Mononuclear cell (primary cell): Measurements from ENCODE around the gene ANXA2. TPM values are rescaled to one million over a fixed set of nuclear protein-coding genes. Genes with fewer than 3 reads are reported as not detected.

Source experiments
- H3K27me3 ChIP-seq: 2 replicates; pipeline ENCODE4 v1.6.0; 2011; ENCODE audit warnings: low read length, control low read depth; ENCODE audit not compliant: insufficient read depth
- H3K4me1 ChIP-seq: 2 replicates; pipeline ENCODE4 v1.5.1; 2011; ENCODE audit warnings: mild to moderate bottlenecking, low read length, control low read depth; ENCODE audit not compliant: insufficient read depth
- H3K4me3 ChIP-seq: 2 replicates; pipeline ENCODE4 v1.5.1; 2011; ENCODE audit warnings: mild to moderate bottlenecking, low read length, moderate library complexity
- H3K9me3 ChIP-seq: 2 replicates; pipeline ENCODE4 v1.5.1; 2011; ENCODE audit warnings: low read depth, mild to moderate bottlenecking, control low read depth, low read length
- total RNA-seq: library from RNA; depleted of rRNA; stranded (reverse); fragments of >200 nt; gene quantifications from one replicate; pipeline ENCODE4 v1.2.3, GENCODE V29; 2012

Gene ANXA2
- total RNA-seq, 1 donor = 317 TPM

DNA sequence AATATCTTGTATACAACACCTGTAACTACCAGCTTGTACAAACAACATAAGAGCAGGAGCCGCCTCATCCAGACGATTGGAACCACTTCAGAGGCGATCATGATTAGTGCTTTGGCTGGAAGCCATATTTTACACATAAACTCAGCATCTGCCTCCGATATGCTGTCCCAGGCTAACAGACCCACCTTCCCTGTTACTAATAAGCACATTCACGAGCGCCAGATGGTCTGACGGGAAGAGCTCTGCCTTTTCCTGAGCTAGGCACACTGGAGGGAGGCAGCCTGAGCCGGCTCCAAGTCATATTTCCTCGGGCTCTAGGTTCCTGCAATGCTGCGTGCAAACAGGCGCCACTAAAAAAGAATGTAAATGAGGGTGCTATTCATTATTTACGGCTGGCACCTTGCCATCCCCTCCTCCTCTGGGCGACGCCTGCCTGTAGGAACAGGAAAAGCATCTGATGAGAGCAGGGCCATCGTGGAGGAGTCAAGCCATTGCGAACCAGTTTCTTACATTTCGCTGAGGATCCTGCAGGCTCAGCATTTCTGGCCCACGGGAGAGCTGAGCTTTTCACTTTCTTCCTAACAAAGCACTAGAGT, 98.2 kb downstream of the ANXA2 start:
- Histone ChIP-seq H3K9me3 (no peaks in the 10 kb centered on the region), H3K4me1 (no peaks in the 10 kb centered on the region), H3K4me3 (no peak overlapping the region)

More for the DNA sequence above, 98.2 kb downstream of the ANXA2 start:
- H3K27me3 ChIP-seq = peaks cover 3% of the 10 kb centered on the region

Other genes with a start within 250 kb of the ANXA2 start
- 27.1 TPM for gene ICE2, start 81.2 kb upstream of the ANXA2 start, total RNA-seq